Mononuclear cell (primary cell): Measurements from ENCODE around the gene BCL7B. TPM values are rescaled to one million over a fixed set of nuclear protein-coding genes. Genes with fewer than 3 reads are reported as not detected.
A peak's percentile ranks its signal among the peaks of the same experiment; 100 is the strongest.
"Not testable (repeated sequence)": the region's sequence is repeated elsewhere in the genome, so short reads cannot be mapped to it uniquely, and the experiment has no call there.

Source experiments
- H3K27me3 ChIP-seq: 2 replicates; pipeline ENCODE4 v1.6.0; 2011; ENCODE audit warnings: low read length, control low read depth; ENCODE audit not compliant: insufficient read depth
- H3K4me1 ChIP-seq: 2 replicates; pipeline ENCODE4 v1.5.1; 2011; ENCODE audit warnings: mild to moderate bottlenecking, low read length, control low read depth; ENCODE audit not compliant: insufficient read depth
- H3K4me3 ChIP-seq: 2 replicates; pipeline ENCODE4 v1.5.1; 2011; ENCODE audit warnings: mild to moderate bottlenecking, low read length, moderate library complexity
- H3K9me3 ChIP-seq: 2 replicates; pipeline ENCODE4 v1.5.1; 2011; ENCODE audit warnings: low read depth, mild to moderate bottlenecking, control low read depth, low read length
- total RNA-seq: library from RNA; depleted of rRNA; stranded (reverse); fragments of >200 nt; gene quantifications from one replicate; pipeline ENCODE4 v1.2.3, GENCODE V29; 2012

The BCL7B gene
- total RNA-seq, 1 donor: 60.7 TPM

DNA sequence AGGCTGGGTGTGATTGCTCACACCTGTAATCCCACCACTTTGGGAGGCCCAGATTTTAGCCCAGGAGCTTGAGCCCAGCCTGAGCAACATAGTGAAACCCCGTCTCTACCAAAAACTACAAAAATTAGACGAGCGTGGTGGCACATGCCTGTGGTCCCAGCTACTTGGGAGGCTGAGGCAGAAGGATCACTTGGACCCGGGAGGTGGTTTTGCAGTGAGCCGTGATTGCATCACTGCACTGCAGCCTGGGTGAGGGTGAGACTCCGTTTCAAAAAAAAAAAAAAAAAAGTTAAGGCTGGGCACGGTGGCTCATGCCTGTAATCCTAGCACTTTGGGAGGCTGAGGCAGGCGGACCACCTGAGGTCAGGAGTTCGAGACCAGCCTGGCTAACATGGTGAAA is 23.5 kb upstream of the BCL7B start:
- not testable (repeated sequence) for H3K27me3 ChIP-seq, H3K9me3 ChIP-seq, H3K4me3 ChIP-seq
- peaks cover 84% of the 10 kb centered on the region for H3K4me1 ChIP-seq

DNA sequence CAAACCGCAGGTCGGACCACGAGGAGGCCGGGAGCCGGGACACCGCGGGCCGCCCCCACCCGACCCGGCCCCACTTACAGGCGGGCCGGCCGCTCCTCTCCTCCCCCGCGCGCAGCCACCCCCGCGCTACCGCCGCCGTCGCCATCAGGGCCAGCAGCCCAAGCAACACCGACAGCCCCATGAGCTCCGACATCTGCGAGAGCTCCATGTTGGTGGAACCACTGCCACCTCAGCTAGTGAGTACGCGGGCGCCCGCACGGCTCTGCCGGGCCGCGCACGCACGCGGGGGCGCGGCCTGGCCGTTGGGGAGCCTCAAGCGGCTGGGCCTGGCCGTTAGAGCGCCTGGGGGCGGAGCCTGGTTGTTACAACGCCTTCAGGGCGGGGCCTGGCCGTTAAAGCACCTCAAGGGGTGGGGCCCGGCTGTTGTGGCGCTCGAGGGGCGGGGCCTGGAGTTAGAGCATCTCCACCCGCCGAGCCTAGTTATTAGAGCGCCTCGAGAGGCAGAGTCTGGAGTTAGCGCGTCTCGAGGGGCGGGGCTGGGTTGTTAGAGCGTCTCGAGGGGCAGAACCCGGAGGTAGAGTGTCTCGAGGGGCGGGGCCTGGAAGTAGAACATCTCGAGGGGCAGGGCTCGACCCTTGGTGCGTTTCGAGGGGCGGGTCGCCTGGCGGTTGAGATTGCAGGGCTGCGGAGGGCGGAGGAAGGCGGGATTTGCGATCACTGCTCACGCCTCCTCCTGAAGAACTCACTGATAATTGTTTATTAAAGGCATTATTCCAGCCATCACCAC is 21.0 kb upstream of the BCL7B start, which contains the start of gene TBL2:
Gene TBL2, minus strand, starts transcription at position 238 of the 787 bp plus-strand sequence. Its CDS starts 30 bp downstream, at position 208.
- H3K9me3 ChIP-seq: no peaks in the 10 kb centered on the region
- H3K4me3 ChIP-seq: peak within 1 kb of the TSS; percentile 80
- H3K4me1 ChIP-seq: peaks cover 62% of the 10 kb centered on the region

DNA sequence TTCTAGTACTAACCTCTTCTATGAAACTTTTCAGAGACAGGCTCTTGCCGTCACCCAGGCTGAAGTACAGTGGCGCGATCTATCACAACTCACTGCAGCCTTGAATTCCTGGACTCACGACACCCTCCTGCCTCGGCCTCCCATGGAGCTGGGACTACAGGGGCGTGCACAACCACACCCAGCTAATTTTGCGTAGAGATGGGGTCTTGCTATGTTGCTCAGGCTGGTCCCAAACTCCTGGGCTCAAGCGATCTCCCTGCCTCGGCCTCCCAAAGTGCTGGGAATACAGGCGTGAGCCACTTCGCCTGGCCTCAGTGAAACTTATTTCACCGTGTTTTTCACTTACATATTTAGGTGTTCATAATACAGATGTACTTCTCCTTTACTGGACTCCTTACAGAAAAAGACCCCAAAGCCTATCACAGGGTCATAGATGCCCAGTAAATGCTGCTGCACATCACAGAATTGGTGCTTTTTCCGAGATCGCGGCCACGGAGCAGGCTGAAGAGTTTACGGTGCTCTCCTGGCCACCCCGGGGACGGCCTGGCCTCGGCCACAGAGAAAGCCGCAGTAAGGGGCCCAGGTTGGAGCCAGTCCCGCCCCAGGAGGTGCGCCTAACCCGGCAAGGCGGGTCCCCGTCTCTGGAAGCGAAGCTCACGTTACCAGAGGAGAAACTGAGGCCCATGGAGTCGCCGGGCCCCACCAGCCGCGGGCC is 20.3 kb upstream of the BCL7B start:
- Histone ChIP-seq H3K4me1 (peaks cover 55% of the 10 kb centered on the region), H3K9me3 (no peaks in the 10 kb centered on the region), H3K27me3 (no peaks in the 10 kb centered on the region), H3K4me3 (peak overlapping the region; percentile 80)

More for the DNA sequence above, 21.0 kb upstream of the BCL7B start, which contains the start of gene TBL2:
- H3K27me3 ChIP-seq: no peaks in the 10 kb centered on the region

DNA sequence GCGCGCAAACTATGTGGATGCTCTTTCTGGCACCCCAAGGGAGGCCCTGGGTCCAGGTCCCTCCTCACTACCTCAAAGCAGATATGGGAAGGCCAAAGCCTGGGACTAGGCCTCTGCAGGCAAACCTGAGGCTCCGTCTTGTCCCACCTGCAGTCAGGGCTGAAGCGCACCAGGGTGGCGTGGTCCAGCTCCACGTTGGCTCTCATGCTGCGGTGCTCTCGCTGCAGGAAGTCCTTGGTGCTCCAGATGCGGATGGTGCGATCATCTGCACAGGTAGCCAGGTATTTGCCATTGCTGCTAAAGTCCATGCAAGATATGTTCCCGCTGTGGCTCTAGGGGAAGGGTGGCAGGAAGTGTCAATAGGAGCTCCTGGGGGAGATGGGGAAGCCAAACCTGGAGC is 16.3 kb upstream of the BCL7B start:
- Histone ChIP-seq H3K27me3 (no peaks in the 10 kb centered on the region), H3K4me3 (no peak overlapping the region), H3K4me1 (peaks cover 17% of the 10 kb centered on the region), H3K9me3 (no peaks in the 10 kb centered on the region)

DNA sequence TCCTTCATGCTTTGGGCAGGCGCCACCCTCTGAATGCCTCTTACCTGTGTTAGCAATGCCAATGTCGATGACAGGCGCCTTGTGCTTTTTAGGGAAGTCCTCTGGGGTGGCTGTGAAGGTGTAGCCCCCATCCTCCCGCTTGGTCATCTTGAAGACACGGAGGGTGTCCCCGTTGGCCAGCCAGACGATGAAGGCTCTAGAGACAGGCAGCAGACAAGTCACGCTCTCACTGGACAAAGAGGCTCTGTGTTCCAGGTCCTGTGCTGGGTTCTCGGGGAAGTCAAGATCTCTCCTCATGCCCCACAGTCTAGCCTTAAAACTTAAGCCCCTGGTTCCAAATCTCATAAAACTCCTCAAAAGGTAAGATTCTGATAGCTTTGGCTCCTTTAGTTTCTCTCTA is 15.8 kb upstream of the BCL7B start:
- H3K4me1 ChIP-seq: peaks cover 17% of the 10 kb centered on the region
- no peaks in the 10 kb centered on the region for H3K9me3 ChIP-seq
- no peaks in the 10 kb centered on the region for H3K27me3 ChIP-seq
- no peak overlapping the region for H3K4me3 ChIP-seq

DNA sequence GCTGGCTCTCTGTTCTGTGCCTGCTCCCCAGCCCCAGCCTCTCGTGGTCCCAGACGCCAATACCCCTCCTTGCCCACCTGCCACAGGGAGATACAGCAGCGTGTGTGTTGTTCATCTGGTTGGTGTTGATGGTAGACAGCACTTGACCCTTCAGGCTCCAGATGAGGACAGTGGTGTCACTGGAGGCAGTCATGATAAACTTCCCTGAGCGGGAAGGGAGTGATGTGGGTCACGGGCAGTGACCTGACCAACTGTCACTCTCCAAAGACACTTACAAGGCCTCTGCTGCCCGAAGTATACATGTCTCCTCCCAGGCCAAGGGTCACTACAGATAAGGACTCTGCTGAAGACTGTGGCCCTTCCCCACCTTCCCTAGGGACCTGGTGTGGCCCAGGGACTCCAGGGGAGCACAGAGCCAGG is 15.3 kb upstream of the BCL7B start:
- Histone ChIP-seq H3K4me1 (peaks cover 14% of the 10 kb centered on the region), H3K27me3 (no peaks in the 10 kb centered on the region), H3K4me3 (no peak overlapping the region), H3K9me3 (no peaks in the 10 kb centered on the region)

DNA sequence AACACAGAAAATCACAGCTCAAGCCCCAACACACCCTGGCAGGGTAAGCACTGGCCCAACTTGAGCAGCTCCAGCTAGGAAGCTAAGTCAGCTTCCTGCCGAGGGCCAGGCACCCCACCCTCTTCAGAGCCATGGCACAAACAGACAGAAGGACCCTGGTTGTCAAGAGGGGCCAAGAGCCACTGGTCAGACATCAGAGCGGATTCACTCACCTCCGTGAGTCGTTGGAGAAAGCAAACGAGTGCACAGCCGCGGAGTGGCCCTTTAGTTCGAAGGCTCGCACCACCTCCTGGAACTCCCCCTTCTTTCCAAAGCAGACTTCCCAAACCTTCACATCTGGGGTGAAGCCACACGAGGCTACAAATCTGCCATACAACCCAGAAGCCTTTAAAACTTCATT is 13.5 kb upstream of the BCL7B start:
- Histone ChIP-seq H3K4me3 (no peak overlapping the region), H3K9me3 (no peaks in the 10 kb centered on the region), H3K27me3 (no peaks in the 10 kb centered on the region), H3K4me1 (peaks cover 4% of the 10 kb centered on the region)

DNA sequence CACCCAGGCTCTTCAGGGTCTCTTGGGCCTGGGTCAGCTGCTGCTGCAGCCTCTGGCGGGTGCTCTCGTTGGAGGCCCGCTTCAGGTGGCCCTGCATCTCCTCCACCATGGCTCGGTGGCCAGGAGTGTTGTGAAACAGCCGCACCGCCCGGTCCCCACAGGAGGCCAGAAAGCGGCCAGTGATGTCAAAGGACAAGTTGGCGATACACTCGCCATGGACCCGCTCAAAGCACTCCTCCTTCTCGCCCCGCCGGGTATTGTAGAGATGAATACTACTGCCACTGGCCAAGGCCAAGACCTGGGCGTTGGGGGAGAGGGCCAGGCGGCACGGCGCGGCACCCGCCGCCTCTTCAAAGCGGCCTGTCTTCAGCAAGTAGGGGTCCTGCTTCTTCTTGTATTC is 13.0 kb upstream of the BCL7B start:
- H3K9me3 ChIP-seq: no peaks in the 10 kb centered on the region
- H3K4me1 ChIP-seq: peaks cover 8% of the 10 kb centered on the region

DNA sequence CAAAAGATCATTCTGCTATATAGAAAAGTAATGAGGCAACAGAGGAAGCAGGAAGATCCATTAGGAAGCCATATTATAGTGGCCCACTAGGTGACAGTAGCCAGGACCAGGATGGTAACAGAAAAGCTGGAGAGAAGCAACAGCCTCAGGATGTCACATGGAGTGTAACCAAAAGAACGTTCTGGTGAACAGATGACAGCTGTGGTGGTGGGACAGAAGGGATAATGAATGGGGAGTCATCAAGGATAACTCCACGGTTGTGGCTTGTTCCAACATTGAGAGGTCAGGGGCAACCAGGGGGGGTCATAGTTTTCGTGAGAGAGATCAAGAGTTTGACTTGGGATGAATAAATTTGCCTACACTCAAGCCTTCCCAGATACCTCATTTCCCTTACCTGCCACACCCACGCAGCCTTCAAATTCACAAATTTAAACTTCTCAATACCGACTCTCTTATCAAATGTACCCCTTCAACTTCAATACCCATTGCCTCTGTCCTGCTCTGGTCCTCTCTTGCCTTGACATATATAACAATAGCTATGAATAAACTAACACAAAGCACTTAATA is 11.6 kb upstream of the BCL7B start:
- H3K9me3 ChIP-seq: no peaks in the 10 kb centered on the region
- no peaks in the 10 kb centered on the region for H3K27me3 ChIP-seq
- peaks cover 12% of the 10 kb centered on the region for H3K4me1 ChIP-seq
- no peak overlapping the region for H3K4me3 ChIP-seq

More for the DNA sequence above, 13.0 kb upstream of the BCL7B start:
- H3K4me3 ChIP-seq: no peak overlapping the region
- no peaks in the 10 kb centered on the region for H3K27me3 ChIP-seq

DNA sequence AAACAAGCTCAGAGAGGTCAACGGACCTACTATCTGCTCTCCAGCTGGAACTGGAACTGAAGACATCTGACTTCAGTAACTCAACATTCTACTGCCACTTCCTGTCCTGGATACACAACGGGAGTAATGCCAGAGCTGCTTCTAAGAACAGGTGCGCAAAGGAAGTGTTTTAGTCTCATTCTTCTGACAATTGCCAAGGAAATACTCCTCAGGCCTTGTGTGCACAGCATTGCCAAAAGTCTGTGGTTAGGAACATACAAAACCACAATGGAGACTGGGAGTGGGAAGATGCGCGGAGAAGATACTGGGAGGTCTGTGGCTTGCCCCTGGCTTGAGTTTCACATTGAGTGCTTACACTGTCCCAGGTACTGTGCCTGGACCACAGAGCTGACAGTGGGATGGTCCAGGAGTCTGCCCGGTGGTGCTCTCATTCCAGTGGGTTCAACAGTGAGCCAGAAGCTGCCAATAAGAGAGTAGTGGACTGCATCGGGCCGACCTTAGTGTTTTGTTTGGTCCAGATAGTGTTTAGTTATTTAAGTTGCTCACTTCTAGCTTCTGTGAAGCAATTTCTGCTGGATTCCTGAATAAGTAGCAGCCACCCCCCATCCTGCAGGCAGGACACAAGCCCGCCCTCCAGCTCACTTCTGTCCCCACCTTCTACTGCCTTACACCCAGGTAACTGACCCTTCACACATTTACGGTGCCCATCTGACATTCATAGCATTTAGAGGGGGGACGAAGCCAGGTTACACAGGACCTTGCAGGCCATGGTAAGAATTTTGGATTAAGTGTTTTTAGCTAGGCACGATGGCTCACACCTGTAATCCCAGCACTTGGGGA is 10.6 kb upstream of the BCL7B start:
- H3K9me3 ChIP-seq: no peaks in the 10 kb centered on the region
- H3K4me3 ChIP-seq: no peak overlapping the region
- peaks cover 12% of the 10 kb centered on the region for H3K4me1 ChIP-seq
- no peaks in the 10 kb centered on the region for H3K27me3 ChIP-seq

DNA sequence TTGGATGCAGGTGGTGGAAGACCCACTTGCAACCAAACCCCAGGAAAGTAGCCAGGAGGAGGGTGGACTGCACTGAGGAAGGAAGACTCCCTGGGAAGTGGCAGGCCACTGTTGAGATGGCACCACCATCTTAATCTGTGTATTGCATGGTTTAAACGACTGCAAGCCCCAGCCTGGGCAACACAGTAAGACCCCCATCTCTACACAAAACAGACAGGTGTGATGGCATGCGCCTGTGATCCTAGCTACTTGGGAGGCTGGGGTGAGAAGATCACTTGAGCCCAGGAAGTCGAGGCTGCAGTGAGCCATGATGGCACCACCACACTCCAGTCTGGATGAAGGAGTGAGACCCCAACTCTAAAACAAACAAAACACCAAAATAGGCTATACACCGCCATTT is 9.7 kb upstream of the BCL7B start:
- no peak overlapping the region for H3K4me3 ChIP-seq
- no peaks in the 10 kb centered on the region for H3K27me3 ChIP-seq

DNA sequence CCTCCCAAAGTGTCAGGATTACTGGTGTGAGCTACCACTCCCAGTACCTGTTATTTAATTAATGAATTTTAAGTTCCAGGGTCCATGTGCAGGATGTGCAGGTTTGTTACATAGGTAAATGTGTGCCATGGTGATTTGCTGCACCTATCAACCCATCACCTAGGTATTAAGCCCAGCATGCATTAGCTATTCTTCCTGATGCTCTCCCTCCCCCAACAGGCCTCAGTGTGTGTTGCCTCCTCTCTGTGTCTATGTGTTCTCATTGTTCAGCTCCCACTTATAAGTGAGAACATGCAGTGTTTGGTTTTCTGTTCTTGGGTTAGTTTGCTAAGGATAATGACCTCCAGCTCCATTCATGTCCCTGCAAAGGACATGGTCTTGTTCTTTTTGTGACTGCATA is 8.9 kb upstream of the BCL7B start:
- H3K4me3 ChIP-seq, H3K9me3 ChIP-seq, H3K27me3 ChIP-seq: not testable (repeated sequence)
- peaks cover 12% of the 10 kb centered on the region for H3K4me1 ChIP-seq

More for the DNA sequence above, 9.7 kb upstream of the BCL7B start:
- Histone ChIP-seq H3K9me3 (no peaks in the 10 kb centered on the region), H3K4me1 (peaks cover 12% of the 10 kb centered on the region)

DNA sequence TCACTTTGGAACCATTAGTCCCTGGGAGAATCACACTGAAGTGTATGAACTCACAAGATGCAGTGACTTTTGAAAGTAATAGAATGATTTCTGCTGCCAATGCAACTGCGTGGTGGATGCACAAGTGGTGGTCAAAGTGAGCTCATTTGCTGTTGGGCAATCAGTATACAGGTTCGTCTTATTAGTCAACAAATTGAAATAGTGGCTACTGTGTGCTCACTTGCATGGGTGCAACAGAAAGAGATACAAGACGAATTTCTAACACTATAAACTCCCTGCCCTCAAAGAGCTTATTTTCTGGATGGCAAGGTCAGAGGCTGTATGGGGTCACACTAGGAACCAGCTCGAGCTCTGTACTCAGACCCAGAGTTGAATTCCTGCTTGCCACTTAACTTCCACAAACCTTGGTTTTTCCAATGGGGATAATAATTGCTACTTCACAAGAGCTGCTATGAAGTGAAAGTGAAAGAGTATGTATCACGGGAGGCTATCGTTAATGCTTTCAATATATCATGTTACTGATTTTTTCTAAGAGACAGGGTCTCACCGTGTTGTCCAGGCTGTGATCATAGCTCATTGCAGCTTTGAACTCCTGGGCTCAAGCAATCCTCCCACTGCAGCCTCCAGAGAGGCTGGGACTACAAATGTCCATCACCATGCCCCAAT is 8.3 kb upstream of the BCL7B start:
- Histone ChIP-seq H3K27me3 (no peaks in the 10 kb centered on the region), H3K4me3 (peak overlapping the region; percentile 37), H3K4me1 (peaks cover 12% of the 10 kb centered on the region), H3K9me3 (no peaks in the 10 kb centered on the region)

DNA sequence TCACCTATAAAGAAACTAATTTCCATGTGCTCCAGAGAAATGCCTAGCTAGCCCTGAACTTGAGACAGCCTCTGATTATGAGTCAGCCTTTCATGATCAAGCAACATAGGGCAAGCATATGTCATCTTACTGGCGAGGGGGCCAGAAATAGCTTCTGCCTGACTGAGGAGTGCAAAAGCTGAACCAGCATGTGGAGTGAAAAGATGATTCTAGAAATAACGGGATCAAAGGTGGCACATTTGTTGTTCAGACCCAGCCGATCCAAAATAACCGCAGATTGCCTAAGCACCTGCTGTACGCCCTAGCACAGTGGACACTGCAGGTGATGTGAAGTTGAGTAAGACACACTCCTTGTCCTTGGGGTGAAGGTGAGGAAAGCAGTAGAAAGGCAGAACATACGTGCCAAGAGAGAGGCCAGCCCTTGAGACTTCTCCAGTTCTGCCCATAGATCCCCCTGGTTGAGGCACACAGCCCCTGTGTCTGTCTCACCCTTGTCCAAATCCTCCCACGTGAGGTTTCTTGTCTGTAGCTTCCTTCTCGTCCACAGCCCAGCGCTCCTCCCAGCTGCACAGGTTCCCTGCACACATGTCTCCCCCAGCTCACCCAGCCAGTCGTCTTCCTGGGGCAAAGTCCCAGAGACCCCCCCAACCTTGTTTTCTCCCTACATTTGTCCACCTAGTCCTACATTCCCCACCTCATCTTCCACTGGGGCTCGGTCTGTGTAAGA is 2.8 kb upstream of the BCL7B start:
- Histone ChIP-seq H3K4me3 (no peak overlapping the region), H3K27me3 (no peaks in the 10 kb centered on the region), H3K4me1 (peaks cover 23% of the 10 kb centered on the region), H3K9me3 (no peaks in the 10 kb centered on the region)
